GM19452 (cell line): Measurements from ENCODE around the gene TECPR2.

ENCODE experiments used
- ATAC-seq: cut with Tn5 transposase; IDR thresholded peaks from one replicate; pipeline ENCODE4 v1.9.1; 2021; ENCODE audit not compliant: unreplicated experiment

TECPR2 gene

DNA sequence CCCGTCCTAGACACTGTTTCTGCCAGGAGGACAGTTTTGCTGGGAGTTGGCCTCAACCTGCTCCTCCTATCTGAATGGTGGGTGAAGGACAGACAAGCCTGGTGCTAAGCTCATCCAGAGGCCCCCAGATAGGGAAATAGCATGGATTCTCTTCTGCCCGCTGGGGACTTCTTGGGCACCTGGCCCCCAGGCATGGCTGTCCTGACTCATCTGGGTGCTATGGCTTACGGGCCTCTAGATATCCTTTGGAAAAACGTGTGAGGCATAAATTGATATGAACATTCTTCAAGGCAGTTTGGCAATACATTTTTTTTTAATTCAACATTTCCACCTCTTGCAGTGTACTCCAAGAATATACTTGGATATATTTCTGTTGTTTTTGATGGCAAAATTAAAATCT is 8.6 kb downstream of the TECPR2 start:
- no peak for ATAC-seq

DNA sequence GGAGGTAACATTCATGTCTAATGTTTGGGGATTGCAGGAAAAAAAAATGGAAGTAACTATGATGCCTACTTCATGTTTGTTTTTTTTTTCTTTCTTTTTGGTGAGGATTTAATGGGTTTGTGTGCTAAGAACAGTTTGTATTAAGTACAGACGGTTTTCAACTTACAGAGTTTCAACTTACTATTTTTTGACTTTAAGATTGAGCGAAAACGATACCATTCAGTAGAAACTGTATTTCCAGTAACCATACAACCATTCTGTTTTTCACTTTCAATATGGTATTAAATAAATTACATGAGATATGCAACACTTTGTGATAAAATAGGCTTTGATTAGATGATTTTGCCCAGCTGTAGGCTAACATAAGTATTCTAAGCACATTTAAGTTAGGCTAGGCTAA is 10.4 kb downstream of the TECPR2 start:
- no peak for ATAC-seq

DNA sequence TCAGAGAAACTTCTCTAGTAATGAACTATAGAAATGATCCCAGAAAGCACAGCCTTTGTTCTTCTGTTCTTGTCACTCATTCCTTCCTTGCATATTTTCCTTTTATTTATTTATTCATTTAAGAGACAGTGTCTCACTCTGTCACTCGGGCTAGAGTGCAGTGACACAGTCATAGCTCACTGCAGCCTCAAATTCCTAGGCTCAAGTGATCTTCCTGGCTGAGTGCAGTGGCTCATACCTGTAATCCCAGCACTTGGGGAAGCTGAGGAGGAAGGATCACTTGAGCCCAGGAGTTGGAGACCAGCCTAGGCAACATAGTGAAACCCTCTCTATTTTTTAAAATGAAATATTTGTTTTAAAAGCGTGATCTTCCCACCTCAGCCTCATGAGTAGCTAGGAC is 11.5 kb downstream of the TECPR2 start:
- ATAC-seq = no peak

DNA sequence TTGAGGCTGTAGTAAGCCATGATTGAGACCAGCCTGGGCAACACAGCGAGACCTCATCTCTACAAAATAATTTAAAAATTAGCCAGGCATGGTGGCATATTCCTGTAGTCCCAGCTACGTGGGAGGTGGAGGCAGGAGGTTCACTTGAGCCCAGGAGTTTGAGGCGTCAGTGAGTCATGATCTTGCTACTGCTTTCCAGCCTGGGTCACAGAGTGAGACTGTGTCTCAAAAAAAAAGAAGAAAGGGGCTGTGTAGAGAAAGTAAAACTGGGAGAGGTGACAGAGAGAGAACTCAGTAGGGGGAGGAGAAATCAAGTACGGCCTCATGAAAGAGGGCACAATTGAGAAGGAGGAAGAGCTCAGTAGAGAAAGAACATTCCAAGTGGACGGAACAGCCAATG is 12.4 kb downstream of the TECPR2 start:
- no peak for ATAC-seq

DNA sequence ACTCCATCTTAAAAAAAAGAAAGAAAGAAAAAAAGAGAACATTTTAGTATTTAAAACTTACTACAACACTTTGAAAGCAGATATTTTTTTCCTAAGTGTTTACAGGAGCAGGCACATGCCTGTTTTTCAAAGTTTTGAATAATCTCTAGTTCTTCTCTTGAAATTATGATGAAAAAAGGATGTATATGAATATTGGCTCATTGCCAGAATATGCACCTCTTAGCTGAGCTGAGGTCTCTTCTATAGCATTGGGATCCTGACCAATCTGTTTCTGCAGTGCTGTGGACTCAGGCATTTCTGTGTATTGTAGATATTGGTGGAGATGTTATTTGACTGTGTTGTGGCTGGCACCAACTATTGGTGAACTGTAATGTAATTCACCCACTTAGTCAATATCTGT is 15.0 kb downstream of the TECPR2 start:
- ATAC-seq = no peak

DNA sequence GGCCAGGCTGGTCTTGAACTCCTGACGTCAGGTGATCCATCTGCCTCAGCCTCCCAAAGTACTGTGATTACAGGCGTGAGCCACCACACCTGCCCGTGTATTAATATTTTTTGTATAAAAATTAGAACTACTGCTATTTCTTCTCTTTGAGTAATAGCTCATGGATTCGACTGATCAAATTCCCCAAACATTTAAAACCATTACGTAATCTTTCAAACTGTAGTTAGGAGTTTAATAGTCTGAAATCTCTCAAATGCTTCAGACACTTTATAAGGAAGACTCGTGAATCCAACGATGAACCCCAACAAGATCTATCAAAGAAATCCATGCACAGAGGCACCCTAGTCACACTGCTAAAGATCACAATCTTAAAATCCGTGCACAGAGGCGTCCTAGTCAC is 16.1 kb downstream of the TECPR2 start:
- no peak for ATAC-seq

DNA sequence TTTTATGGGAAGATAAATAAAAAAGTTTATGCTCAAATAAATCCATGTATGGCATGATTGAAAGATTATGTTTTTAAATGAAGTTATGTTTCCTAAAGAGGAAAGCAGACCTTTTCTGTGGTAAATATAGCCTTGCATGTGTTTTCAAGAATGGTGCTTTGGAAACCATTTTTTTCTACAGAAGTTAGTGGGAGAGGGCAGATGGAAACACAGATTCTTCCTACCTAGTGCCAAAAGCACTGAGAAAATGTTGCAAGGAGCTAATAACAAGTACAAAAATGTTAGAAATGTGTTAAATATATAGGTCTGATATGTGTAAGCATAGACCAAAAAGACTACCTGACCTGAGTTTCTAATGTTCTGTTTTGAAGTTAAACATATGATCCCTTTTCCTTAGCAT is 24.3 kb downstream of the TECPR2 start:
- ATAC-seq = no peak

DNA sequence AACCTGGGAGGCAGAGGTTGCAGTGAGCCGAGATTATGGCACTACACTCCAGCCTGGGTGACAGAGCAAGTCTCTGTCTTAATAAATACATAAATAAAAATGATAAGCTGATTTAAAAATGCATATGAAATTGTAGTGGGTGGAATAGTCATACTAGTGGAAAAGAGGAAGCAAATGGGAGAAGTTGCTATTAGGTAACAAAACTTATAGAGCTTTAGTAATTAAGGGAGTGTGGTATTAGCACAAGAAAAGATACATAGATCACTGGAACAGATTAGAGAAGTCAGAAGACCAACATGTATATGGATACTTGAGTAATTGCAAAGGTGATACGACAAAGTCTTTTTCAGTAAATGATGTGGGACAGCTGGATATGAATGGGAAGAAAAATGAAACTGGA is 26.5 kb downstream of the TECPR2 start:
- no peak for ATAC-seq

DNA sequence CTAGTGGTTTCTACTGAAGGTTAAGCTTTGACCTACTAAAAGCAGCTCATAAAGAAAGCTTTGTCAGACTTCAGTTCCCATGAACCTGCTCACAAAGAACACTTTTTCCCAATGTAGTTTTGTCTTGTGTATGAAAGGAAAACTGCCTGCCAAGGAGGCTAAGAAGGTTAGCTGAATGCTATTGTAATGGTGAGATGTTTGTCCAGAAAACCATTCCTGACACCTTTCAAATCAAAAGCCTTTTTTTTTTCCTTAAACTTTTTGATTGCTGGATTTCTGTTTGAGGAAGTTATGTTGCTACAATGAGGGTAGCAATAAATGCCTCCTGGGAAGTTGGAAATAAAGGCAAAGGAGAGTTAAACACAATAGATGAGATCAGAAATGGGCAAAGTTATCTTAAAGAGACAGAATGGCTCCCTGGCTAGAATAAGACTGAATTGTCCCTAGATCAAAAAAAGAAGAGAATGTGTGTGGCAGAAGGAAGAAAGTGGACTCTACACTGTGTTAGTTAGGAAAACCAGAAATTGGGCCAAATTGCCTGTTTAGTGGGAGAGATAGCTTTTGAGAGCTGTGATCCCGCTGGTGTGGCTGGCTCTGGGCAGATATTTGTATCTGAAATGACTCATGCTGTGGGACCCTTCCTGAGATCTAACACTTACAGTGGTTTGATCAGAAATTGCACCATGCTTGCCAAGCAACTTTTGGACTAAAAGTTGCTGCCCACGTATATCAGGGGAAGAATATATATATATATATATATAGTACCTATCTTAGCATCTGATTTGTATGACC is 27.5 kb downstream of the TECPR2 start:
- no peak for ATAC-seq

DNA sequence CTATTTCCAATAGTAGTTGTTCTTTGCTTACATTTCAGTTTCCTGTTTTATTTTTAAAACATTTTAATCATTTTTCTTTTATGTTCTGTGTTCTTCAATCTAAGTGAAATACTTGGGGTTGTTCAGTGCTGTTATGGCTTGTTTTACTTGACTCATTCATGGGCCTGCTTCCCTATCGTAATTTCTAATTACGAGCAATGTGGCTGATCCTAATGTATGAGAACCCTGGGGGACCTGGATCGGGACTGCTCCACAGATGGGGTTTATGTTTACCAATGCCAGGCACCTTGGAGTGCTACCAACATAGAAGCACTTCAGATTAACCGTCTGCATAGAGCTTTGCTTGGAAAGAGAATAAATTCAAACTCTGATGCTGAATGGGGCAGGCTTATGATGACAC is 29.8 kb downstream of the TECPR2 start:
- no peak for ATAC-seq

DNA sequence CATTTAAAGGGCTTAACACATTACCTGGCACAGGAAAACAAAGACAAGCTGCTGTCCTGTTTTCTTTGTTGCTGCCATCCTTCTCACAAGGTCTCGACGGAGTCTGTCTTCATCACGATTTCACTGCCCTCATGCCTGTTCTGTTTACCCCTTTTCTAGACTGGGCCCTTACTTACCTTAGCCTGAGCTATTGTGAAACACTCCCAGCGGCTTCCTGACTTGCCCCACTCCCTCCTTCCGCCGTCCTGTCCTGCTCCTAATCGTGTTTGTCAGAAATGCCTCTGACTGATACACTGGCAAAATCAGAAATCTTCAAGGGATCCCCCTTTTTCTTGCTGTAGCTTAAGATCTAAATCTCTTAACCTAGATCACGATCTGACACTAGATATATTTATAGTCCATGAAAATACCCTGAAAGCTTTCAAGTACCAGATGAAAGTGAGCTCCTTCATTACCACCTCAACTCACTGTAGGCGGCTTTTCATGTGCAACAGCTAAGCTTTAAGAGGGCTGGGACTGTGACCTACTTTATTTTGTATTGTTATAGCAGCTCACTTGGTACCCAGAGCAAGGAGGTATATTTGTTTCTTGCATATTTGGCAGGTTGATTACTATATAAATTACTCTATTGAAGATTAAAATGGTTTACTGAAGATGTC is 32.1 kb downstream of the TECPR2 start:
- ATAC-seq = no peak

DNA sequence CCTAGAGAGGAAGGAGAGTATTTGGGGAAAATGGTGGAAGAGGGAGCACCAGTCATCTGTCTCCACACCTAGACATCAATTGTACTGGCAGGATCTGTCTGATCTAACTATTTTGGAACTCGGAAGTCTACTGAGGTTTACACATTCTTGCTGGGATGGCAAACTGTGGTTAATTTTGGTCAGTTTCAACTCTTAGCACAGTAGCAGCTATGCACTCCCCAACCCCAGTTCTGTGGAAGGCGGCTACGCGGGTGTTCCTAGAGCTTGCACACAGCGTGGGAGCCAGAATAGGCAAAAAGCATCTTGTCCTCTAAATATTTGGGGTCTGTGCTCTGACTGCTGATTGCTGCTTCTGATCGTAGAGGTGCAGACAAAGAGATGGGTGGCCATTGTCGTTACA is 33.8 kb downstream of the TECPR2 start:
- ATAC-seq = no peak

DNA sequence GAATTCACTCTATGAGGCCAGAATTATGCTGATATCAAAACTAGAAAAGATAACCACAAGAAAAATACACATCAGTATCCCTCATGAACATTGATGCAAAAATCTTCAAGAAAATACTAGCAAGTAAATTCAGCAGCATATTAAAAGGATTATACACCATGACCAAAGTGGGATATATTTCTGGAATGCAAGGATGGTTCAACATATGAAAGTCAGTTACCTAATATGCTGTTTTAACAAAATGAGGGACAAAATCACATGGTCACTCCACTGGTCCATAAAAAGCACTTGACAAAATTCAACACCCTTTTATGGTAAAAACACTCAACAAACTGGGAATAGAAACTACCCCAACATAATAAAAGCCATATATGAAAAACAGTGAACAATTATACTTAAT is 40.3 kb downstream of the TECPR2 start:
- ATAC-seq = no peak

DNA sequence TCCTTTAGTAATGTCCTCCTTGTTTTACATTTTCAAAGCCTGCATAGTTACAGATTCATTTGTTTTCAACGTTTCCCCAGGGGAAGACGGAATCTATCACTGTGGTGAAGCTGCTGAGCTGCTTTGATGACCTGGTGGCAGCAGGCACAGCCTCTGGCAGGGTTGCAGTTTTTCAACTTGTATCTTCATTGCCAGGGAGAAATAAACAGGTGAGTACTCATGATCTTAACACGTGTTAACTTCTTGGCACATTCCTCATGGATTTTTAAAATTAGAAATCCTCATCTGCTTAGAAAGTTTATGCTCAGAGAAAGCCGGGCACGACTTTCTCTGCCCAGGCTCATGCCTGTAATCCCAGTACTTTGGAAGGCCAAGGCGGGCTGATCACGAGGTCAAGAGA is 44.5 kb downstream of the TECPR2 start:
- ATAC-seq = no peak

DNA sequence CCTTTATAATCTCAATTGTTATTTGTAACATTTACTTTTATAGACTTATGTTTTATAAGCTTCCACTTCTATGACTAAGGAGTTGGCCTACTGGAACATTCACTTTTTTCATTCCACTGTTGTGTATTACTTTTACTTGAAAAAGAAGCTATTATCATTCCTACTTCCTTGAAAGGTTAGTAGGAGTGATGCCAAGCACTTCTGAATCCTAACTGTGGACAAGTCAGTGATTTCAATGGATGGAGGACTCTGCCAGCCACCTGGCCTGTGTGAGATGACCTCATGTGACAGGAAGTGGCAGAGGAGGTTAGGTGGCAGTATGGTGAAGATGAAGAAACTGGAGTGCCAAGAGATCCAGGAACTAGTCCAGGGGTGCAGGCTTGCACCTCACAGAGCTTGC is 46.0 kb downstream of the TECPR2 start:
- no peak for ATAC-seq

DNA sequence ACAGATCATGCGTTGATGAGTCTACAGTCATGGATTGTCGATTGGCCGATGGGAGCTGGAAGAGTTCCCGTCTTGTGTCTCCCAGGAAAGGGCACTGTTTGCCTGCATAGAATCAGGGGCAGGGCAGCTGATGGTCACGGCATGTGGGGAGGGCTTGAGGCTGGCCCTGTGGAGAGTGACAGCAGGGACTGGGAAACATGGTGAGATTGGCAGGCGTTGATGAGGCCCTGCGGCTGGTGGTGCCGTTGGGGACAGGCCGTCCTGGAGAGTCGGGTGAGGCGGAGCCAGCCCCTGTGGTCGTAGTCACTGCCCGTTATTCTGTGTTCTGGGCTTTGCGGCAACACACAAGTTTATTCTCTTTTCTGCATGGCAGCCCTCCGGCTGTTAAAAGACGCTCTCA is 52.9 kb downstream of the TECPR2 start:
- no peak for ATAC-seq

DNA sequence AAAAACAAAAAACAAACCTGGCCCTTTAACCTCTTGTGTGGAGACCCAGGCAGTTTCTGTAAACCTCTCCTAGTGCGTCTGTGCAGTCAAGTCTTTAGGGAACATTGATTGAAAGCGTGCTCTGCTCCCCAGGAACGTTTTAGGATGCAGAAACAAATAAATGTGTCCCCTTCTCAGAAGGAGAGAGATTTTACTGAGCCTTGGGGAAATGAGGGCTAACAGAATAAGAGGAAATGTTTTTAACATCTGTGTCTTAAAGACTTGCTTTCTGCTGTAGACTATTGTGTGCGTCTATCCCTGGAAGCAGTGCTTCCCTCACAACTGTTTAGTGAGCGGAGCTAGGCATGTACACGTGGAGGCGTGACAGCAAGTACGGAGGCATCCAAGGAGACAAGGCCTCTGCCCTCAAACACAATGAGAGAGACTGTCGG is 54.3 kb downstream of the TECPR2 start:
- ATAC-seq = no peak

DNA sequence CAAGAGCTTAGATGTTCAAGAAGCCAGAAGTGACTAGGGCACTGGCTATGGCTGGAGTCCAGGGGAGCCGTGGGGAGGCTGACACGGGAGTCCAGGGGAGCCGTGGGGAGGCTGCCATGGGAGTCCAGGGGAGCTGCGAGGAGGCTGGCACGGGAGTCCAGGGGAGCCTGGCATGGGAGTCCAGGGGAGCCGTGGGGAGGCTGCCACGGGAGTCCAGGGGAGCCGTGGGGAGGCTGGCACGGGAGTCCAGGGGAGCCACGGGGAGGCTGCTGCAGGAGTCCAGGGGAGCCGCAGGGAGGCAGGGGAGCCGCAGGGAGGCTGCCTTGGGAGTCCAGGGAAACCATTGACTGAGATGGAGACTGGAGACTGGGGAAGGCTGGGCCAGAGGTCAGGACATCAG is 54.9 kb downstream of the TECPR2 start:
- no peak for ATAC-seq

DNA sequence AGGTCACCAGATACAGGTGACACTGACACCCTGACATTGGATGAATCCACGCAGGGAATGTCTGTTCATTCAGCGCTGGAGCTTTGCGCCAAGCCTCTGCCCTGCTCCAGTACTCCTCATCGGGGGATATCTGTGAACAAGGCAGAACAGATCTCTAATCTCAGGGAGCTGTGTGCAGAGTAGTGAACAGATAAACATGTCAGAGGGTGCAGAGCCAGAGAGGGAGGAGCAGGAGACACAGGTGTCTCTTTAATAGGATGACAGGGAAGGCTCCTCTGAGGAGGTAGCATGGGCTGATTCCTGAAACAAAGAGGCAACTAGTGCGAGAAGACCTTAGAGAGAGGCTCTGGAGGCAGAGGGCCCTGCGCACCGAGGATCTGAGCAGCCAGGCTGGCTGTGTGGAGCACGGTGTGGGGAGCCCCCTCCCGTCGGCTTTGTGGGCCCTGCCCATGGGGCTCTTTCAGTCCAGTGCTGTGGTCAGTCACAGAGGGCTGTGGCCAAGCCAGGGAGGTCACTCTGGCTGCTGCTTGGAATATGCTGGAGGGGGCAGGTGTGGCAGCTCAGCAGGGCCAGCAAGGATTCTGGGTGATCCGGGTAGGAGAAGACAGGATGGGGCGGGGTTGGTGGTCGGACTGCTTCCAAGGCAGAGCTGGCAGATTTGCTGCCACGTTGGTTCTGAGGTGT is 55.6 kb downstream of the TECPR2 start:
- no peak for ATAC-seq

DNA sequence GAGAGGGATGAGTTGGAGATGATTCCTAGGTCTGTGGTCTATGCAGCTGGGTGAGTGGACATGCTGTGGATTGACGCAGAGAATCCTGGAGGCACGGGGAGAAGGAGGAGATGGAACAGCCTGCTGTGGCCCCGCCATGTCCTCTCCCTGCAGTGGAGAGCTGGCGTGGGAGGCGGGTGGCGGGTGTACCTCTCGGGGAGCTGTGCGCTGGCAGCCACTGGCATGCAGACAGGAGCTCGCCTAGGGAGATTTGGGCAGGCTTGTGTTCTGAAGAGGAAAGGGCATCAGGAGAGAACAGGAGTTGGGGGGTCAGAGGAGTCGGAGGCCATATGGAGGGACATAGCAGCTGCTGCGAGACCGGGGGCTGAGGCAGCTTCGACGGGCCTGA is 56.1 kb downstream of the TECPR2 start:
- ATAC-seq = no peak

DNA sequence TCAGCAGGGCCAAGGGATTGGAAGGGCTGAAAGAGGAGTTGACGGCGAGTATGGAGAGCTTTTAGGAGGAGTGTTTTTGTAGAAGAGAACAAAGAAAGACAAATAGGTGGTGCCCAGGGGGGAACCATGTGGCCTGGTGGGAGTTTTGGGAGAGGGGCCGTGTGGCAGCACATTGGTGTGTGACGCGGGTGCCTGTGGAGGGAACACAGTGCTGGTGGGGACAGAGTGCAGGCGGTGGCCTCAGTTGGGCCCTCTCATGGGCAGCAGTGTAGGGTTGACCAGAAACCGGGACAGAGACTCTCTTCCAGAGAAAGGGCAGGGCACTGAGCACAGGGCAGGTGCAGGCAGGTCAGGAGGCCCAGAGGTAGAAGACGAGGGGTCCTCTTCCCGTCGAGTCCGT is 56.5 kb downstream of the TECPR2 start:
- no peak for ATAC-seq

DNA sequence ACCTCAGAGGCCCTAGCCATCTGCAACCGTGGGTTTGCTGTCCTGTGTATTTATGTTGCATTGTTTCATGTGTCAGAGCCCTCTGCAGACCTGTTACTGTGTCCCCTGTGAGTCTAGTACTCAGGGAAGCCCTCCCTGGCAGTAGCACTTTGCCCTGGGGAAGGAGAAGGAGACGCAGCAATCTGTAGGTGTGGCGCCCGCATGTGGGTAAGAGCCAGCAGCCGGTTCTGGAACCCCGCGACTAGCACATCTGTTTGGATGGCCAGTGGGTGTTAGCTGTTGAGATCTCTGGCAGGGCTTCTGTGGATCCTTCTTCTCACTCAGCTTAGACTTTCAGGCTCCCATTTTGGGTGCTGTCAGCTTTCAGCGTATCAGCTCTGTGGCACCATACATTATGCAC is 57.0 kb downstream of the TECPR2 start:
- ATAC-seq = no peak
